Gastrocnemius medialis (tissue), 4 donors: Measurements from ENCODE around the gene KCND3.

ENCODE experiments used
- POLR2A ChIP-seq, 2 donors: fragments of 450-650 bp; IDR thresholded peaks; one replicate each; pipeline ENCODE4 v1.6.1; 2017; ENCODE audit warnings: antibody characterized with exemption in 2 of 2, mild to moderate bottlenecking in 2 of 2, moderate library complexity in 2 of 2
- TF ChIP-seq, protein P1 (sequence below), 5 experiments: fragments of 450-650 bp in 3 of 5; fragments of 200-600 bp in 2 of 5; sonication (generic) in 2 of 5; IDR thresholded peaks in 4 of 5; conservative IDR thresholded peaks in 1 of 5; 1 replicate in 4 of 5; 2 replicates in 1 of 5; pipeline ENCODE4 v1.5.1; 2016 to 2019; ENCODE audit warnings: antibody characterized with exemption in 5 of 5, mild to moderate bottlenecking in 3 of 5, moderate library complexity in 3 of 5

- TF ChIP-seq, protein P1, sequence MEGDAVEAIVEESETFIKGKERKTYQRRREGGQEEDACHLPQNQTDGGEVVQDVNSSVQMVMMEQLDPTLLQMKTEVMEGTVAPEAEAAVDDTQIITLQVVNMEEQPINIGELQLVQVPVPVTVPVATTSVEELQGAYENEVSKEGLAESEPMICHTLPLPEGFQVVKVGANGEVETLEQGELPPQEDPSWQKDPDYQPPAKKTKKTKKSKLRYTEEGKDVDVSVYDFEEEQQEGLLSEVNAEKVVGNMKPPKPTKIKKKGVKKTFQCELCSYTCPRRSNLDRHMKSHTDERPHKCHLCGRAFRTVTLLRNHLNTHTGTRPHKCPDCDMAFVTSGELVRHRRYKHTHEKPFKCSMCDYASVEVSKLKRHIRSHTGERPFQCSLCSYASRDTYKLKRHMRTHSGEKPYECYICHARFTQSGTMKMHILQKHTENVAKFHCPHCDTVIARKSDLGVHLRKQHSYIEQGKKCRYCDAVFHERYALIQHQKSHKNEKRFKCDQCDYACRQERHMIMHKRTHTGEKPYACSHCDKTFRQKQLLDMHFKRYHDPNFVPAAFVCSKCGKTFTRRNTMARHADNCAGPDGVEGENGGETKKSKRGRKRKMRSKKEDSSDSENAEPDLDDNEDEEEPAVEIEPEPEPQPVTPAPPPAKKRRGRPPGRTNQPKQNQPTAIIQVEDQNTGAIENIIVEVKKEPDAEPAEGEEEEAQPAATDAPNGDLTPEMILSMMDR (IDR thresholded peaks at IDR 0.05 in 4 of 5, conservative IDR thresholded peaks at IDR 0.05 in 1 of 5), result no peak
- TF ChIP-seq POLR2A (IDR thresholded peaks at IDR 0.05), result no peak
Observed at GRCh38 chr1:112026016-112026415, 36.5 kb upstream of the KCND3 start.
